GM12875 (cell line): Measurements from ENCODE around the gene EDRF1.
"Not testable (repeated sequence)": the region's sequence is repeated elsewhere in the genome, so short reads cannot be mapped to it uniquely, and the experiment has no call there.

Experiments used
- H3K4me3 ChIP-seq: one replicate; pipeline ENCODE4 v1.5.1; 2011; ENCODE audit warnings: low read depth, low read length, control low read depth
- TF ChIP-seq, protein P1 (sequence below): IDR thresholded peaks from 2 replicates; pipeline ENCODE4 v1.5.1; 2011; ENCODE audit warnings: low read depth, mild to moderate bottlenecking, control low read depth, inconsistent platforms, low read length, moderate library complexity, borderline replicate concordance; ENCODE audit not compliant: insufficient read depth

The EDRF1 gene

DNA sequence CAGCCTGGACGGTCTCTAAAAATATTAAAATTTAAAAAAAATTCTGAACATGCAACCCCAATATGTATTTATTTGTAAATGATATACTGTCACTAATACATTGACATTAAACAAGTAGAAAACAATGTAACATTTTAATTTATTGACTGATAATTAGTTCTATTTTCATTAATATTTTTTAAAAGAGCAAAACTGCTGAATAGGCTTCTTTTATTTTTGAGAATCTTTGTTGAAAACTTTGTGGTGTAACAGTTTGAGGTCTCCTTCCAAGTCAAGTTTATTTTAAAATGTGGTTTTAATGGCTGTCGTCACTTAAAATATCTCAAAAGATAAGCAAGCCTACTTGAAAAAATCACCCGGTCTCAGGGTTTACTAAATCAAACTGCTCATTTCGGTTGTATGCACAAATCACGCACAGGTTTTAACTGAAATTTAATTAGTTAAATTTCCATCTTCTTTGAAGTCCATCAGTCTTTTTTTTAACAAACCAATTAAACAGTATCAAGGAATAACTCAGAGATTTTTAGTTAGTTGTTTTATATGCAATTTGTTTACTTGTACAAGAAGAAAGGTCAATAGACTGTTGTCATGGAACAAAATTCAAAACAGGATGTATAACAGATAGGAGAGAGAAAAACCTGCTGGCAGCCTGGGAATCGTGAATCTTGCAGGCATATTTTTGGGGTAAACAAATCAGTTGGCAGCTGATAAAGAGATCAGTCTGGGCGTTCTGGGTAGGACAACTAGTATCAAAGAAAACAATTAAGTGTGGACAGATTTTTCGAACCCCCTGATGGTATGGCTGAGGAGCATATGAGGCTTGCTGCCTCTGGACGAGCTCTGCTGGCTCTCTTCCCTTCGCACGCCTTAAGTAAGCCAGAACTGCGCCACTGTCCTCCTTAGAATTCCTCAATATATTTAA, 9.7 kb upstream of the EDRF1 start:
- H3K4me3 ChIP-seq, result no peak overlapping the region
- TF ChIP-seq, protein P1, sequence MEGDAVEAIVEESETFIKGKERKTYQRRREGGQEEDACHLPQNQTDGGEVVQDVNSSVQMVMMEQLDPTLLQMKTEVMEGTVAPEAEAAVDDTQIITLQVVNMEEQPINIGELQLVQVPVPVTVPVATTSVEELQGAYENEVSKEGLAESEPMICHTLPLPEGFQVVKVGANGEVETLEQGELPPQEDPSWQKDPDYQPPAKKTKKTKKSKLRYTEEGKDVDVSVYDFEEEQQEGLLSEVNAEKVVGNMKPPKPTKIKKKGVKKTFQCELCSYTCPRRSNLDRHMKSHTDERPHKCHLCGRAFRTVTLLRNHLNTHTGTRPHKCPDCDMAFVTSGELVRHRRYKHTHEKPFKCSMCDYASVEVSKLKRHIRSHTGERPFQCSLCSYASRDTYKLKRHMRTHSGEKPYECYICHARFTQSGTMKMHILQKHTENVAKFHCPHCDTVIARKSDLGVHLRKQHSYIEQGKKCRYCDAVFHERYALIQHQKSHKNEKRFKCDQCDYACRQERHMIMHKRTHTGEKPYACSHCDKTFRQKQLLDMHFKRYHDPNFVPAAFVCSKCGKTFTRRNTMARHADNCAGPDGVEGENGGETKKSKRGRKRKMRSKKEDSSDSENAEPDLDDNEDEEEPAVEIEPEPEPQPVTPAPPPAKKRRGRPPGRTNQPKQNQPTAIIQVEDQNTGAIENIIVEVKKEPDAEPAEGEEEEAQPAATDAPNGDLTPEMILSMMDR, result no peak

DNA sequence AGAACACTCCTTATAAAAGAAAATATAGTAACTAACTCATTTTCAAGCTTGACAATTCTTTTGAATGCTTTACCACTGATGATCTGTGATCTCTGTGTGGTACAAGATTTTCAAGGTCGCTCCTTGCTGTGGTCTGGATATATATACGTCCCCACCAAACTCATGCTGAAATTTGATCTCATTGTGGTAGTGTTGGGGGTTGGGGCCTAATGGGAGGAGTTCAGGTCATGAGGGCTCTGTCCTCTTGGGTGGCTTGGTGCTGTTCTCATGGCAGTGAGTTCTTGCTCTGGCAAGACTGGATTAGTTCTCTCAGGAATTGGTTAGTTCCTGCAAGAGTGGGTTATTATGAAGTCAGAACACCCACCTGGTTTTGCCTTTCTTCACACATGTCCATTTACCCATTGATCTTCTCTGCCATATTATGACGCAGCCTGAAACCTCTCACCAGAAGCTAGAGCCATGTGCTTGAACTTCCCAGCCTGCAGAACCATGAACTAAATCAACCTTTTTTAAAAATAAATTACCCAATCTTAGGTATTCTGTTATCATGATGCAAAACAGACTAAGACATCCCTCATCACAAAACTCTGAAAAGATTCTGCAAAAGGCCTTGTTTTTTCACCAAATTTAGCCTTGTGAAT, 8.3 kb upstream of the EDRF1 start:
- no peak overlapping the region for H3K4me3 ChIP-seq
- TF ChIP-seq, protein P1, result no peak

DNA sequence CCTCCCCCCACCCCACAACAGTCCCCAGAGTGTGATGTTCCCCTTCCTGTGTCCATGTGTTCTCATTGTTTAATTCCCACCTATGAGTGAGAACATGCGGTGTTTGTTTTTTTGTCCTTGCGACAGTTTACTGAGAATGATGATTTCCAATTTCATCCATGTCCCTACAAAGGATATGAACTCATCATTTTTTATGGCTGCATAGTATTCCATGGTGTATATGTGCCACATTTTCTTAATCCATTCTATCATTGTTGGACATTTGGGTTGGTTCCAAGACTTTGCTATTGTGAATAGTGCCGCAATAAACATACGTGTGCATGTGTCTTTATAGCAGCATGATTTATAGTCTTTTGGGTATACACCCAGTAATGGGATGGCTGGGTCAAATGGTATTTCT, 4.8 kb upstream of the EDRF1 start:
- not testable (repeated sequence) for H3K4me3 ChIP-seq

DNA sequence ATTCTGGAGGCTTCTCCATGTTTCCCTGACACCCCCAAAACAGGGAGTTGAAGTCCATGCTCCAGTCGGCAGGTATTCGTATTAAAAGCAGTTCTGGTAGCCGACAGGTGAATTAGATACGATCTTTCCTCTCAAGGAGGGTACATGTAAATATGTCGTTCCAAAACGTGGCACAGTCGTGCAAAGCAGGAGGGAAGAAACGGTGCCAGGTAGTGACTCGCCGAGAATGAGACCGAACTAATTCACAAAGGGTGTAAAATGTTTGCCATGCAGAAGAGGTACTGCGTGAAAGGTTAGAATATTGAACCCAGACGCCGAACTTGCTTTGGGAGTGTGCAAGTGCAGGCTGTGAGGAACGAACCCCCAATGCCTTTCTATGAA, 483 bp downstream of the EDRF1 start:
- TF ChIP-seq, protein P1, result no peak
- H3K4me3 ChIP-seq, result peak overlapping the region; percentile 93

DNA sequence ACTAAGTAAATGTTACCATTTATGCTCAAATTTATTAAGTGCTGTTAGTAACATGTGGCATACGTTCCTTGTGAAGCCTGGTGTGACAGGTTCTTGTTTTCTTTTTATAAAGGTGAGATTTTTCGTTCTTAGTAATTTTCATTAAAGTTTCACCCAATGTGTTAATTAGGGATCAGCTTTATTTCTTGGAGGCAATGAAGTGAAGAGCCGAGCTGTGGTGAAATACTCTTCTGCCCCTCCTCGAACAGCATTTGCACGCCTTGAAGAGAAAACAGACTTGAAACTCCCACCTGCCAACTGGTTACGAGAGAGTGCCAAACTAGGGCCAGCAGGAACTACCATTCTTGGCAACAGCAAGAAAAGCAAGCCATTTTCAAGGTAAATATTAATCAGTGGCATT, 1.5 kb downstream of the EDRF1 start:
- H3K4me3 ChIP-seq, result peak overlapping the region; percentile 93
- TF ChIP-seq, protein P1, result no peak

DNA sequence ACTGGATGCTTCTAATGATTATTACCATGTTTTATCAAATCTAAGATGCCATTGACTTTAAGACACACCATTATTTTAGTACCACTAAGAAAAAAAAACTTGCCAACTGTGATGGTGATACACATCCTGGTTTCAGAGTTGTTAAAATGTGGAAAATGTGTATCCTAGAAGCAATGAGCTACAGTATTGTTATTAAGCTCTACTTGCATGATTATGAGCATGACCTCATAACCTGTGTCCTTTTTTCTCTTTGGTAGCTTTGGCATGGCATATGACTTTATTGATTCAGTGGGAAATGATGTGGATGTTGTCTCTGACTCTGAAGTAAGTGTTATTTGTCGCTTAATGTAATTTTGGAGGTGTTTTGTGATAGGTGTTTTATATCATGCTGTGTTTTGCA, 3.3 kb downstream of the EDRF1 start:
- H3K4me3 ChIP-seq, result no peak overlapping the region
- TF ChIP-seq, protein P1, result no peak

DNA sequence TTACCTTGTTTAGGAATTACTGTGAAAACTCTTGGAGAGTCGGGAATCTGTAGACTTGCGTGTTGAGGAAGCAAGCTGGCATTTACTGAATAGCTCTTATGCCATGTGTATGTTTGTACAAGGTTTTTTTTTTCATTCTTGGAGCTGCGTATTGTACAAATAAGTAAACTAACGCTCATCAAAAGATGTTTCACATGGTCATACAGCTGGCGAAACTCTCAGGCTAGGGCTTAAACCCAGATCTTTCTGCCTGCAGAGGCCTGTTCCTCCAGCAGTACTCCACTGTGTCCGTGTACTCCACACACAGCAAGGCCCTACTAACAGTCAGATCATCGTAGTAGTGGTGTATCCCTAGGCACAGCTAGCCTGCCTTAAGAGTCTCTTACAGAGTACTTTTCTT, 7.4 kb downstream of the EDRF1 start:
- H3K4me3 ChIP-seq, result no peak overlapping the region
- TF ChIP-seq, protein P1, result no peak
